SK-N-SH treated with all-trans-retinoic acid at 6 μM for 48 hours (cell line): ENCODE results near the gene SLC5A6.

Experiments used
- ATAC-seq: fragments of 200-7000 bp; cut with Tn5 transposase; 3 replicates; pipeline ENCODE4 v1.9.1; 2020; ENCODE audit warnings: mild to moderate bottlenecking, moderate library complexity
- ARNTL ChIP-seq: fragments of 450-650 bp; formaldehyde crosslinking; IDR thresholded peaks from 2 replicates; pipeline ENCODE4 v1.5.0; 2020; ENCODE audit warnings: low read depth, mild to moderate bottlenecking, moderate library complexity, borderline replicate concordance
- BACH2 ChIP-seq: fragments of 250-450 bp; sonication (Bioruptor Pico); IDR thresholded peaks from 2 replicates; pipeline ENCODE4 v1.9.0; 2021; ENCODE audit warnings: mild to moderate bottlenecking, borderline replicate concordance
- CREB5 ChIP-seq: fragments of 250-450 bp; sonication (Bioruptor Pico); IDR thresholded peaks from 2 replicates; pipeline ENCODE4 v1.5.1; 2020; ENCODE audit warnings: low read depth, mild to moderate bottlenecking, moderate library complexity
- CSDC2 ChIP-seq: fragments of 250-450 bp; sonication (Bioruptor Pico); IDR thresholded peaks from 2 replicates; pipeline ENCODE4 v1.5.0; 2020; ENCODE audit warnings: mild to moderate bottlenecking, moderate library complexity
- CSRNP3 ChIP-seq: fragments of 250-450 bp; sonication (Bioruptor Pico); IDR thresholded peaks from 2 replicates; pipeline ENCODE4 v1.5.1; 2021; ENCODE audit warnings: mild to moderate bottlenecking, moderate library complexity
- ESRRG ChIP-seq: fragments of 250-450 bp; sonication (Bioruptor Pico); IDR thresholded peaks from 2 replicates; pipeline ENCODE4 v1.6.1; 2021; ENCODE audit warnings: mild to moderate bottlenecking
- GLIS3 ChIP-seq: fragments of 250-450 bp; sonication (Bioruptor Pico); IDR thresholded peaks from 2 replicates; pipeline ENCODE4 v1.5.0; 2020; ENCODE audit warnings: mild to moderate bottlenecking, moderate library complexity
- ISL1 ChIP-seq: fragments of 250-450 bp; sonication (Bioruptor Pico); IDR thresholded peaks from 2 replicates; pipeline ENCODE4 v2.1.2; 2022; ENCODE audit warnings: mild to moderate bottlenecking, moderate library complexity
- OSR1 ChIP-seq: fragments of 250-450 bp; sonication (Bioruptor Pico); IDR thresholded peaks from 2 replicates; pipeline ENCODE4 v1.8.0; 2022; ENCODE audit warnings: moderate library complexity, mild to moderate bottlenecking, inconsistent platforms
- PATZ1 ChIP-seq: fragments of 250-450 bp; sonication (Bioruptor Pico); IDR thresholded peaks from 2 replicates; pipeline ENCODE4 v1.8.0; 2020; ENCODE audit warnings: mild to moderate bottlenecking, moderate library complexity, borderline replicate concordance
- POU6F1 ChIP-seq: fragments of 250-450 bp; sonication (Bioruptor Pico); IDR thresholded peaks from 2 replicates; pipeline ENCODE4 v1.8.0; 2021; ENCODE audit warnings: low read depth, mild to moderate bottlenecking, moderate library complexity, borderline replicate concordance
- PPARA ChIP-seq: fragments of 250-450 bp; sonication (Bioruptor Pico); IDR thresholded peaks from 2 replicates; pipeline ENCODE4 v1.5.0; 2020; ENCODE audit warnings: mild to moderate bottlenecking, borderline replicate concordance
- RARB ChIP-seq: fragments of 250-450 bp; sonication (Bioruptor Pico); IDR thresholded peaks from 2 replicates; pipeline ENCODE4 v1.8.0; 2021; ENCODE audit warnings: mild to moderate bottlenecking, moderate library complexity
- SNAI2 ChIP-seq: fragments of 250-450 bp; sonication (Bioruptor Pico); IDR thresholded peaks from 2 replicates; pipeline ENCODE4 v1.5.0; 2020; ENCODE audit warnings: mild to moderate bottlenecking, moderate library complexity
- TCF4 ChIP-seq: fragments of 250-450 bp; sonication (Bioruptor Pico); IDR thresholded peaks from 2 replicates; pipeline ENCODE4 v1.8.0; 2021; ENCODE audit warnings: mild to moderate bottlenecking, moderate library complexity, borderline replicate concordance
- TOX ChIP-seq: fragments of 250-450 bp; sonication (Bioruptor Pico); IDR thresholded peaks from 2 replicates; pipeline ENCODE4 v1.8.0; 2021; ENCODE audit warnings: mild to moderate bottlenecking, moderate library complexity, borderline replicate concordance
- TSHZ2 ChIP-seq: fragments of 250-450 bp; sonication (Bioruptor Pico); IDR thresholded peaks from 2 replicates; pipeline ENCODE4 v1.5.0; 2020; ENCODE audit warnings: mild to moderate bottlenecking, moderate library complexity
- ZFP3 ChIP-seq: fragments of 250-450 bp; sonication (Bioruptor Pico); IDR thresholded peaks from 2 replicates; pipeline ENCODE4 v1.5.0; 2020; ENCODE audit warnings: mild to moderate bottlenecking, moderate library complexity
- ZNF565 ChIP-seq: fragments of 450-650 bp; formaldehyde crosslinking; conservative IDR thresholded peaks from 2 replicates; pipeline ENCODE4 v1.5.0; 2020; ENCODE audit warnings: low read depth, mild to moderate bottlenecking, moderate library complexity

Gene SLC5A6

GRCh38 chr2:27217173-27218121 lies 5.4 kb upstream of the SLC5A6 start, which contains the start of gene CAD:
Gene CAD (plus strand): TSS chr2:27217369. CDS start chr2:27217552, 183 bp downstream.
- ATAC-seq, result peak; percentile 90
- no peak for TF ChIP-seq ESRRG
- TF ChIP-seq PATZ1 (CRISPR knock-in tag), result no peak
- peak; percentile 37; the same call in 1 of the 2 replicates for TF ChIP-seq GLIS3
- peak; percentile 100 for TF ChIP-seq ZFP3 (CRISPR knock-in tag)
- no peak for TF ChIP-seq TSHZ2 (CRISPR knock-in tag)
- no peak for TF ChIP-seq ISL1
- TF ChIP-seq CSDC2 (CRISPR knock-in tag), result no peak
- TF ChIP-seq PPARA (CRISPR knock-in tag), result no peak
- TF ChIP-seq ZNF565, result no peak
- TF ChIP-seq CSRNP3, result no peak
- TF ChIP-seq POU6F1 (CRISPR knock-in tag), result no peak

GRCh38 chr2:27216416-27217137 lies 4.5 kb upstream of the SLC5A6 start:
- no peak for ATAC-seq
- TF ChIP-seq TOX (CRISPR knock-in tag) (no peak), CSRNP3 (no peak), PPARA (CRISPR knock-in tag) (no peak), ARNTL (CRISPR knock-in tag) (no peak), CREB5 (CRISPR knock-in tag) (no peak), ZFP3 (CRISPR knock-in tag) (no peak), BACH2 (no peak), GLIS3 (no peak), RARB (CRISPR knock-in tag) (no peak), PATZ1 (CRISPR knock-in tag) (no peak), OSR1 (CRISPR knock-in tag) (no peak), TSHZ2 (CRISPR knock-in tag) (no peak), SNAI2 (CRISPR knock-in tag) (no peak), TCF4 (CRISPR knock-in tag) (no peak)
